NCI-H2171 (cell line): Measurements from ENCODE around the gene PAAF1.

Experiments
- DNase-seq: peaks from one replicate; lab custom pipeline; 2025; lab: John Stamatoyannopoulos, UW

PAAF1 gene

GRCh38 chr11:73972620-73973449, 96.0 kb downstream of the PAAF1 start:
- no peak for DNase-seq

GRCh38 chr11:73974604-73975478, 98.0 kb downstream of the PAAF1 start:
- no peak for DNase-seq

- no peak for DNase-seq
Measured at GRCh38 chr11:73975479-73975757, 98.6 kb downstream of the PAAF1 start.

- DNase-seq, result no peak
Measured at GRCh38 chr11:73976451-73977151, 99.8 kb downstream of the PAAF1 start.

GRCh38 chr11:73977856-73978519, 101.2 kb downstream of the PAAF1 start:
- DNase-seq, result no peak

- DNase-seq, result no peak
Measured at GRCh38 chr11:73978576-73979086, 101.8 kb downstream of the PAAF1 start.

GRCh38 chr11:73980001-73980961, 103.5 kb downstream of the PAAF1 start:
- no peak for DNase-seq
